SK-N-DZ (cell line): ENCODE measurements around the gene NUDT22.
"Not testable (repeated sequence)": the region's sequence is repeated elsewhere in the genome, so short reads cannot be mapped to it uniquely, and the experiment has no call there.

Source experiments
- DNase-seq: peaks from one replicate; pipeline ENCODE4 v3.0.0-alpha.2; 2015; ENCODE audit warnings: low spot score

NUDT22 gene

DNA sequence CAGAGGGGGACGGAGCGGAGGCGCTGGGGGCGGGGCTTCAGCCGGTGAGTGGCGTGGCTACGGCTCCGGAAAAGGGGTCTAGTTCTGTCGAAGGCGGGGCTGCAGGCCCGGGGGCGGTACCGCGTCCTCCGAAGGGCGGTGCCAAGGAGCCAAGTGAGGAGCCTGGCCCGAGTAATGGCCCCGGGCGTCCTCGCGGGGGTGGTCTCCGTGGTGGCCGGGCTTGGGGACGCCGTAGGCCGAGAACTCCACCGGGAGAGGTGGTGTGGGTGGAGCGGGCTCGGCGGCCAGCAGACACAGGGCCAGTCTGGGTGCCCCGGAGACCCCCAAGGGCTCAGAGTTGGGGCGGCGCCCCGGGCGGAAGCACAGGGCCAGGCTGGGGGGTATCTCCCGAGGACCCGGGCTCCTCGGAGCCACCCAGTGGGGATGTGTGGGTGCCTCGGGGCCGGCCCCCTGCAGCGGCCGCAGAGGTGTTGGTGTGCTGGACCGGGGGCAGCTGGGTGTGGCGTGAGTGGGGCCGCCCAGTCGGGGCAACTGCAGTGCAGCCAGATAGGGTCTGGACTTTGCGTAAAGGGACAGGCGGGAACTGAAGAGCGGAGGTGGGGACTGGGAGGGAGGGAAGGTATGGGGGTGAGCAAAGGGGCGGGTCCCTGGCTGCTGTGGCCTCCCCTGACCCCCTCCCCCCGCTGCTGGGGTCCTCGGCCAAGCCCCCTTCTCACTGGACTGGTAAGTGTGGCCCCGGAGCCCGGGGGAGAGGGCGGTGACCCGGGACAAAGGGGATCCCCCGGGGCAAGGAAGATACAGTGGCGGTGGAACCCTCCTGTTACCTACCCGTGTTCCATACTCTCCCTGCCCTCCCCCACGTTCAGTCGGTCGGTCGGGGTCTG lies 15.7 kb downstream of the NUDT22 start:
- peak; percentile 69 for DNase-seq

- no peak for DNase-seq
Observed at GRCh38 chr11:64243236-64243854, 17.3 kb downstream of the NUDT22 start.

DNA sequence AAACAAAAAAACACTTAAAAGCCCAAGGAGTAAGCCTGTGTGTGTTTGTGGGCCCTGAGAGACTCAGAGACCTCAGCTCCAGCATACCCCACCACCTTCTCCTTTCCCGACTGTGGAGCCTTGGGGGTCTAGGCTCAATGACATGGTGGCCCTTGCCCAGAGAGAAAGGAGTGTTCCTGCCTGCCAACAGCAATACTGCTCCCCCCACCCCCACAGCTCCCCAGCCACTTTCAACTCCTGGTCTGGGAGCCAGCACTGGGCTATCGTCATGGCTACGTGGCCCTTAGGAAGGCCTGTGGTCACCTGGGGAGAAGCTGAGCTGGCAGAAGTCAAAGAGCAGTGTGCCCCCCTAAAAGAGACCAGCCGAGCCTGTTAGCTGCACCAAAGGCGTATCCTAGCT lies 18.0 kb downstream of the NUDT22 start:
- DNase-seq: no peak

DNA sequence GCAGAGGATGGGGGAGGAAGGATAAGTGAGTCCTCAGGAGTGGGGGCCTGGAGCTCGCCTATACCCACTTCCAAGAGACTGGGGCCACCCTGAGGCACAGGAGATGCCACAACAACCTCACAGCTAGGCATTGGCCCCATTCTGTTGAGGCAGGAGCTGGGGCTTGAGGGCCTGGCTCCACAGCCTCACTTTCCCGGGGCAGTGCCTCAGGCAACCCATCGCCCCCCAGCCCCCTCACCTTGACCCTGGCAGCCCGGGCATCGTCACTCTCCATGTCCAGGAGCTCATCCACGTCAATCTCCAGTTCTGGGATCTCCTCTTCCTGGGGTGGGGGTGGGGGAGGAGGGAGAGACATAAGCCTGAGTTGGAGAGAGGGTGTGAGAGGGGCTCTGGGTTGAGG lies 18.9 kb downstream of the NUDT22 start:
- DNase-seq: no peak

DNA sequence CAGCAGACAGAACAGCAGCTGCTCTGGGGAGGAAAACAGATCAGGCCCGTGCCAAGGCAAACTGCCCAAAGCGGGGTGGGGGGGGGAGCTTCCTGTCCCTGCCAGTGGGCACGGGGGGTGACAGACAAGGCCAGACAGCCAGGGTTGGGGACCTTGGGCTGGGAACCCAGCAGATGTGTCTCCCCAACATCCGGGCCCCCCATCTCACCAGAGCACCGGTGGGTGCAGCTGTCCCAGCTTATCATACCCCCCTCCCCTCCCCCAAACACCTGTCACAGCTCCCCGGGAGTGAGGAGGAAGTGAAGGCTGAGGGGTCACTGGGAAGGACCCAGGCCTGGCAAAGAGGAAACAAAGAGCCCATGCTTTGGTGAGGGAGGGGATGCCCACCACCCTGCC lies 19.3 kb downstream of the NUDT22 start:
- no peak for DNase-seq

DNA sequence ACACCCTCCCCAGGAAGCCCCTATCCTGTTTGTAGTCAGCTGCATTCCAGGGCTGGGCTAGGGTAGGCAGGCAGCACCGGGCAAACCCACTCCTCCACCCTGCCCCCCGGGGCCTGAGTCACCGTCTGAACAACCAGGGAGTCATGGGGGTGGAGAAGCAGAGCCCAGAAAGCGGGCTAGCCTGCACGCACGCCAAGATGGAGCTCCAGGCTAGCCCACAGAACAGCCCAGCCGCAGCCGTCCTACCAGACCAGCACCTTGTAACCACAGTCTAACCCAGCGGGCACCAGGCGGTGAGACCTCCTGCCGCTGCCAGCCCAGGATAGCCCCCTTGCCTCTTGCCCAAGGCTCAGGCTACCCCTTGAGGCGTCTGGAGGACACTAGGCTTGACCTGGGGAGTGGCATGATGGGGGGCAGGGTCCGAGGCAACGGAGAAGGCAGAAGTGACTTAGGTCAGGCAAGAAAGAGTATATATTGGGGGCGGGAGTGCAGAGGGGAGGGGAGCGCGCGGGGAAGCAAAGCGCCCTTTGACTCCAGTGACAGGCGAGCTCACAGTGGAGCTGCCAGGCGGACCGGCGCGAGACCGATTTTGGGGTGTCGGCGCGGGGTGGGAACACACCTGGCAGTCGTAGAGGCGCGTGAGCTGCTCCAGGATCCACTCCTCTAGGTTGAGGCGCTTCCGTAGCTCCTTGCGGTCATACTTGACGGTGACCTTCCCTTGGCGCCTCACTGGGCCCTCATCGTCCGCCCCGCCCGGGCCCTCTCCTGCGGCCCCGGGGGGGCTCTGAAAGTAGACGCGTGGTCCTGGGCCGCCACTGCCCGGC lies 19.9 kb downstream of the NUDT22 start:
- DNase-seq: no peak

- DNase-seq: not testable (repeated sequence)
Observed at GRCh38 chr11:64246621-64246870, 20.5 kb downstream of the NUDT22 start.

DNA sequence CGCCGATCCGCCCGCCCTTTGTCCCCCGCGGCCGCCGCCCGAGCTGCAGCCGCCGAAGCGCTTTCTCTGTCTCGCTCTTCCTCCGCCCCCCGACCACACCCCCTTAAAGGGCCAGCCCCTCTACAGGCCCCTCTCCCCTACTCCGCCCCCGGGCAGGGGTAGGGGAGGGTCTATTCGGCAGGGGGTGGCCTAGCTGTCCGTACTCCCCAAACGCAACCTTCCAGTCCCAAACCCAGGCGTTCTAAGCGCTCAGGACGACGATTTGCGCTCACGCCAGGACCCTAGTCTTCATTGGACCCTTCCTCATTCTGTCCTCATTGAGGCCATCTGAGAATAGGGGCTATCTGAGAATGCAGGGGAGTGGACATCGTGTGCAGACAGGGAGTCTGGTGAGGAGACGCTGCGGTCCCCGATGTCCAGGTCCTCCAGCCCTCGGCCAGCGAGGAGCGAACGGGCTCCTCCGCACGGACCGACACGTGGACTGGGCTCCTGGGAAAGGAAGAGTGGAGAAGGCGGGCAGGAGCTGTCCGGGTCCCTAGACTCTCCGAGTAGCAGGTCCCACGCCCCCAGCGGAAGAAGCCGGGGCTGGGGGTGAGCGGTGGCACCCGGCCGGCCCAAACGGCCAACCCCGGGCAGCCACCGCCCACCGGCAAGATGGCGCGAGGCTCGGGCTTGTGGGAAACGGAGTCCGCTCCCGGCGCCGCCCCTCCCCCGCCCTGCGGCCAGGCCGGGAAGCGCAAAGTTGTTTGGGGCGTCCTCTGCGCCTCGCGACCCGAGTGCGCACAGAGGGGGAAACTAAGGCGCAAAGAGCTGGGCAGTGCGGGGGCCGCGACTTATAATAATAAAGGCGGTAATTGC lies 21.0 kb downstream of the NUDT22 start, which contains the start of gene PPP1R14B:
TSS of gene PPP1R14B (minus strand) at position 73 of the 858 bp plus-strand sequence. CDS start 270 bp downstream, outside the sequence.
- peak; percentile 86 for DNase-seq

GRCh38 chr11:64247729-64248531 lies 21.9 kb downstream of the NUDT22 start:
- no peak for DNase-seq

- no peak for DNase-seq
Observed at GRCh38 chr11:64248578-64248977, 22.5 kb downstream of the NUDT22 start.

GRCh38 chr11:64249038-64249437 lies 23.0 kb downstream of the NUDT22 start:
- no peak for DNase-seq

GRCh38 chr11:64249563-64250414 lies 23.7 kb downstream of the NUDT22 start:
- no peak for DNase-seq

DNA sequence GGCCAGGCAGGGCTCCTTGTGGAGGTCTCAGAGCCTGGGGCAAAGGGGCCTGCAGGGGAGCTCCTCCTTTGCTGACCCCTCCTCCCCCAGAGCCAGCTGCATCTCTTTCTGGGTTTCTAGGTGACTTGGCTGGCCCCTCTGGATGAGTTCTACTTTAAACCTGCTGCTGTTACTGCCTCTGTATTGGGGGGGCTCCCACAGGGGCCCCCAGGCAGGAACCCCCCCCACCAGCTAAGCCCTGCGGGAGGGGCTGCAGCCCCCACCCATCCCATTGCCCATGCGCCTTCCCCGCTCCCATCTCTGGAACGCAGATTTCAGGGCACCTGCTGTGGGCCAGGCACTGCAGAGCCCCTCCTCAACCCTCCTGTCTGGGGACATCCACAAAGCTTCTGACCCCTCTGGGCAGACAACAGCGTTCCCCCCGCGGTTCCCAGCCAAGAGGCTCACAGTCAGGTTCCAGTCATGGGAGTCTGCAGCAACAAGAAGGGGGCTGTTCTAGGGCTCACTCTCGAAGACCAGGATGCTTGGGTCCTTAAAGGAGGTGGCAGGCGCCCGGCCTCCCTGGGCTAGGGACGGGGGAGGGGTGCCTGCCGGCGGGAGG lies 24.4 kb downstream of the NUDT22 start:
- DNase-seq: peak; percentile 54

DNA sequence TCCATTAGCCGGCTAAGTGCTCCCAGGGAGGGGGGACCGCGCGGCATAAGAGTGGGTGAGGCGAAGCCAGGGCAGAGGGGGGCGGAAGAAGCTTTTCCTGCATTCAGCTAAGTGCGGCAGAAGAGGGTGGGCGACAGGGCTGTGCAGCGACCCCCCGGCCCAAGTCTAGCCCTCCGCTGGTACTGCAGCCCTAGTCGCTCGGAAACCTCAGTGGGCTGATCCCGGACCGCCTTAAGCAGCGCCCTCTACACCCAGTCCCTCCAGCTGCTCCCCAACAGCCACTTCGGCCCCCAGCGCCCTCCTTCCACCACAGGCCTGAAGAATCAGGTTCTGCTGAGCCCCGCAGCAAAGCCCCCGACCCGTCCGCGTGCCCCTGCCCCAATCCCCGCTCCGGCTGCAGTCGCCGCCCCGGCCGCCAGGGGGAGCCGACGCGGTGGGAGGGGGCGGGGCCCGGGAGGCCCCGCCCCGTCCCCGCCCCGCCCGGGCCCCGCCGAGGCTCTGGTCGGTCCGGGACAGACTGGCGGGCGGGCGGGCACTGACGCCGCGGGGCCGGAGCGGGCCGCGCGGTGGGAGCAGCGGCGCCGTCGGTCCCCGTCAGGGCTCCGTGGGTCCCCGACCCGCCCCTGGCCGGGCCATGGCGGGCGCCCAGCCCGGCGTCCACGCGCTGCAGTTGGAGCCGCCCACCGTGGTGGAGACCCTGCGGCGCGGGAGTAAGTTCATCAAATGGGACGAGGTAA lies 25.1 kb downstream of the NUDT22 start, which contains the start of gene PLCB3:
TSS of gene PLCB3 (plus strand) at position 515 of the 737 bp plus-strand sequence. CDS start at position 635, 120 bp downstream.
- DNase-seq: peak; percentile 72

DNA sequence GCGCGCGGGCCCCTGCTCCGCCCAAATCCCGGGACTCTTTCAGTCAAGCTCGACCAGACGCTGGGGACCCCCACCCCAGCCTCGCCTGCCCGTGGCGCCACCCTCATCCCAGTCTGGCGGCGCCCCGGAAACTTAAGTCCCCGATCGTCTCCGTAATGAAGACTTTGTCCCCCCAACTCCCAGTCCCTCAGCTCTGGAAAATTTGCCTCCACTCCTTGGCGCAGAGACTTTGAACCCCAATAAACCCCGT lies 25.6 kb downstream of the NUDT22 start:
- DNase-seq: no peak

- no peak for DNase-seq
Observed at GRCh38 chr11:64252003-64252872, 26.2 kb downstream of the NUDT22 start.

DNA sequence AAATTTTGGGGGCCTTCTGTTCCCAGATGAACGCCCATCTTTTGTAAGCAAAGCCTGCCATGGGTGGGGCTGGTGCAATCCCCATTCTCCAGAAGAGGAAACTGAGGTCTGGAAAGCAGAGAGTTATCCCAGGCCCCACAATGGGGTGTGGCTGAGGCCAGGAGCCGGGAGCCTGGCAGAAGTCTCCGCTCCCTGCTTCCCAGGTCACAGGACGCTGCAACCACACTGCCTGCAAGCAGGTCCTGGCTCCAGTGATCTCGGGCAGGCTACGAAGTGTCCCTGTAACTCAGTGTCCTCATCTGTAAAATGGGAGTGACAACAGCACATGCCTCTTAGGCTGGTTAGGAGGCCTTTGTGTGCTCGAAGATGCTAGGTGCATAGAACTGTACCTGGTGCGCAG lies 27.0 kb downstream of the NUDT22 start:
- DNase-seq: no peak

GRCh38 chr11:64253481-64253880 lies 27.4 kb downstream of the NUDT22 start:
- DNase-seq: no peak
